ENCODE measurements around the gene PLCD3. TPM values are rescaled to one million over a fixed set of nuclear protein-coding genes. Genes with fewer than 3 reads are reported as not detected.

The PLCD3 gene
- total and polyA plus RNA-seq, 2 of the 8 experiments (the other 6 are each of a cell fraction or from before 2014, with no cell fraction given): 26.5 to 48.1 TPM

DNA sequence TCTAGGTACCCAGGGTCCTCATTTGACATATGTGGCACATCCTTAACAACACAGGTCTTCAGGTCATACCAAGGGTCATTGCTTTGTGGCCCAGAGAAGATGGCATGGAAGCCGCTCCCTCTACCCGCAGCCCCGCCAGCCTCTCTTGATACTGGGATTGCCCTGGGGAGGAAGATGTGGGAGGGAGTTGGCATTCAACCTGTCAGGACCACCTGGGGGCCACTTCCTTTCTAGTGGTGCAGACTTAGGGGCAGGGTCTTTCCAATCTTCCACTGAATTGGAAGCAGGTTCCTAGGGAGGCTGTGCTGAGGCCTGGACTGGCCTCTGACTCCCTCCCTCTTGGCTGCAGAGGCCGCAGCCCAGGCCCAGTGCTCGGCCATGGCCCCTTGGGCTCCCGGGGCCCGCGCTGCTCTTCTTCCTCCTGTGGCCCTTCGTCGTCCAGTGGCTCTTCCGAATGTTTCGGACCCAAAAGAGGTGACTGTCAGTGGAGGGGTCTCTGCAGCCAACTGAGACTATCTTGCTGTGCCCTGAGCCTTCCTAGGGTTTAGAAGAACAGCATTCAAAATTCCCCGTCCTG is 10.9 kb upstream of the PLCD3 start (continued):
- TF ChIP-seq CHD7 (IDR thresholded peaks at IDR 0.05; ENCODE audit: insufficient replicate concordance, low read length) (no peak), TBP (IDR thresholded peaks at IDR 0.05; ENCODE audit: low read depth, low read length) (no peak), YY1 (IDR thresholded peaks at IDR 0.05; ENCODE audit: low read depth, low read length) (no peak), CBX8 (IDR thresholded peaks at IDR 0.05; ENCODE audit: borderline replicate concordance, low read depth, low read length) (no peak), GABPA (IDR thresholded peaks at IDR 0.05; ENCODE audit: borderline replicate concordance, insufficient read depth, low read length) (no peak), BRCA1 (IDR thresholded peaks at IDR 0.05; ENCODE audit: low read depth, low read length) (no peak), RBBP5 (IDR thresholded peaks at IDR 0.05; ENCODE audit: borderline replicate concordance, low read depth, low read length) (no peak), CHD2 (IDR thresholded peaks at IDR 0.05; ENCODE audit: low read length) (no peak), ZNF274 (IDR thresholded peaks at IDR 0.05; ENCODE audit: borderline replicate concordance, extremely low read depth, low read length) (no peak), TAF1 (IDR thresholded peaks at IDR 0.05; ENCODE audit: low read depth, low read length) (no peak), SIX5 (IDR thresholded peaks at IDR 0.05; ENCODE audit: low read depth, low read length) (no peak)
- TF ChIP-seq, protein P1, sequence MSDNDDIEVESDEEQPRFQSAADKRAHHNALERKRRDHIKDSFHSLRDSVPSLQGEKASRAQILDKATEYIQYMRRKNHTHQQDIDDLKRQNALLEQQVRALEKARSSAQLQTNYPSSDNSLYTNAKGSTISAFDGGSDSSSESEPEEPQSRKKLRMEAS (IDR thresholded peaks at IDR 0.05): no peak
